ENCODE measurements around the gene CYB561D2. TPM values are rescaled to one million over a fixed set of nuclear protein-coding genes. Genes with fewer than 3 reads are reported as not detected.

The CYB561D2 gene, protein sequence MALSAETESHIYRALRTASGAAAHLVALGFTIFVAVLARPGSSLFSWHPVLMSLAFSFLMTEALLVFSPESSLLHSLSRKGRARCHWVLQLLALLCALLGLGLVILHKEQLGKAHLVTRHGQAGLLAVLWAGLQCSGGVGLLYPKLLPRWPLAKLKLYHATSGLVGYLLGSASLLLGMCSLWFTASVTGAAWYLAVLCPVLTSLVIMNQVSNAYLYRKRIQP
- total RNA-seq, result 10 to 100 TPM; 13.9 to 22.0 (median 18.2) TPM

DNA sequence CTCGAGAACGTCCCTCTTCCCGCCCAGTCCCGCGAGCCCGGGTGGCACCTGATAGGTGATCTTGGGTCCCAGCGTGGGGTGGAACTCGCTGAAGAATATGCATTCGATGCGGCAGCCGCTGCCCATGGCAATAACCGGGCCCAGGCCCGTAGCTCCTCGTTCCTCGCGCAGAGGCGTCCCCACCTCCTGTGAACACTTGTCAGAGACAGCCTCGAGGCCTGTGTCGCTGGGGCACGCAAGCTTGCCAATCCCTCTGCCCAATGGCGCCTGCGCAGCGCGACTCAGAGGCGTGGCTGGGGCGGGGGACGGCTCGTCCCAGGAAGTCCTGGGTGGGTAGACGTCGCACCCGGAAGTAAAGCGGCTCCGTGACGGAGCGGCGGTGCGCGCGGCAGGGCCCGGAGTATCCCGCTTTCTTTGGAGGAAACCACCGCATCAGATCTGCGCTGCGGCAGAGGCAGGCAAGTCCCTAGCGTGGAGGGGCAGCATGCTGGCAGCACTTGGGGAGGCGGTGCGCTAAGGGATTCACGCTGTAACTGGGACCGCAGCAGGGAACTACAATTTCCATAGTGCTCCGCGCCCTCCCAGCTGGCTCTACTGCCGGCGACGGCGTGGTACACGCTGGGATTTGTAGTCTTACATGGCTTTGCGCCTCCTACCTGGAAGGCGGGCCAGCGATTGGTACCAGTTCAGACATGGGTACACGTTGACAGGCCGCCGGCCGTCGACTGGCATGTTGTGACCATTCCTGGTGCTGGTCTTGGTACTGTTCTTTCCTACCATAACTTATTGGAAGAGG, at the start of gene CYB561D2, which contains the start of gene NPRL2:
TSS of gene CYB561D2 (plus strand) at position 336 of the 796 bp plus-strand sequence. CDS start 572 bp downstream, outside the sequence.
TSS of gene NPRL2 (minus strand) at position 249 of the 796 bp plus-strand sequence. CDS start at position 126, 123 bp downstream.
- TF ChIP-seq, protein P1, sequence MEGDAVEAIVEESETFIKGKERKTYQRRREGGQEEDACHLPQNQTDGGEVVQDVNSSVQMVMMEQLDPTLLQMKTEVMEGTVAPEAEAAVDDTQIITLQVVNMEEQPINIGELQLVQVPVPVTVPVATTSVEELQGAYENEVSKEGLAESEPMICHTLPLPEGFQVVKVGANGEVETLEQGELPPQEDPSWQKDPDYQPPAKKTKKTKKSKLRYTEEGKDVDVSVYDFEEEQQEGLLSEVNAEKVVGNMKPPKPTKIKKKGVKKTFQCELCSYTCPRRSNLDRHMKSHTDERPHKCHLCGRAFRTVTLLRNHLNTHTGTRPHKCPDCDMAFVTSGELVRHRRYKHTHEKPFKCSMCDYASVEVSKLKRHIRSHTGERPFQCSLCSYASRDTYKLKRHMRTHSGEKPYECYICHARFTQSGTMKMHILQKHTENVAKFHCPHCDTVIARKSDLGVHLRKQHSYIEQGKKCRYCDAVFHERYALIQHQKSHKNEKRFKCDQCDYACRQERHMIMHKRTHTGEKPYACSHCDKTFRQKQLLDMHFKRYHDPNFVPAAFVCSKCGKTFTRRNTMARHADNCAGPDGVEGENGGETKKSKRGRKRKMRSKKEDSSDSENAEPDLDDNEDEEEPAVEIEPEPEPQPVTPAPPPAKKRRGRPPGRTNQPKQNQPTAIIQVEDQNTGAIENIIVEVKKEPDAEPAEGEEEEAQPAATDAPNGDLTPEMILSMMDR (IDR thresholded peaks at IDR 0.05; ENCODE audit: low read depth), result no peak

DNA sequence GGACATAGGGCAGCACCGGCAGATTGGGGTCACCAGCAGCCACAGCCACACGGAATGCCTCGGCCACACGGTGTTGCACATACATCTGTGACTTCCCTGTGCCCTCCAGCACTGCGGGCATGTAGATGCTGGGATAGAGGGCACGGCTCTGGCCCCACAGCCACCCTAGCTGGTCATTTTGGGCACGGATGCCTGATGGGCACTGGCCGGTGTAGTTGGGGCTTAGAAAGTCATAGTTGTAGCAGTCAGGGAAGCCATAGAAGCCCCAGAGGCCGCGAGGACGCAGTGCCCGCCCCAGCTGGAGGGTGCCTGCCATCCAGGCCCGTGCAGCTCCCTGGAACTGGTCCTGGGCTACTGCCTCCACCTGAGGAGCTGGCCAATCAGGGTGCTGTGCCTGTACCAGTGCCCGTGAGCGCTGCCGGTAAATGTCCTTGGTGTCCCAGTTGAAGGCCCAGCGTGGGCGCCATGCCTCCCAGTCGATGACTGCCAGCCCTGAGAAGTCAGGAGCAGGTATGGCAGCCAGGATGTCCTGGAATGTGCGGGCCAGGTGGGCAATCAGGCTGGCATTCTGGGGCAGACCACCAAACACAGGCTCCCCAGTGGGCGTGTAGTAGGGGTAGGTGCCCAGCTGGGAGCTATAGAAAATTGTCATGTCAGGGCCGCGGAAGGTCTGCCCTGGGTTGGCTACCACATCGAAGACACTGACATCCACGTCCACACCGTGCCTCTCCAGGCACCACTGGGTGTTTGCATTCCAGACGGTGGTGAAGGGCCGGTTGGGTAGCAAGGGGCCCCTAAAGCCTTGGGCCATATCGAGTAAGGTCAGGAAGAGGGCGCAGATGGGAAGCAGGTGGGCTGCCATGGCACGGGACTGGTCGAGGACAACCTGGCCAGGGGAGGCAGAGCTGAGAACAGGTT, 48.3 kb upstream of the CYB561D2 start:
- TF ChIP-seq, protein P1 (IDR thresholded peaks at IDR 0.05; ENCODE audit: low read depth), result no peak

DNA sequence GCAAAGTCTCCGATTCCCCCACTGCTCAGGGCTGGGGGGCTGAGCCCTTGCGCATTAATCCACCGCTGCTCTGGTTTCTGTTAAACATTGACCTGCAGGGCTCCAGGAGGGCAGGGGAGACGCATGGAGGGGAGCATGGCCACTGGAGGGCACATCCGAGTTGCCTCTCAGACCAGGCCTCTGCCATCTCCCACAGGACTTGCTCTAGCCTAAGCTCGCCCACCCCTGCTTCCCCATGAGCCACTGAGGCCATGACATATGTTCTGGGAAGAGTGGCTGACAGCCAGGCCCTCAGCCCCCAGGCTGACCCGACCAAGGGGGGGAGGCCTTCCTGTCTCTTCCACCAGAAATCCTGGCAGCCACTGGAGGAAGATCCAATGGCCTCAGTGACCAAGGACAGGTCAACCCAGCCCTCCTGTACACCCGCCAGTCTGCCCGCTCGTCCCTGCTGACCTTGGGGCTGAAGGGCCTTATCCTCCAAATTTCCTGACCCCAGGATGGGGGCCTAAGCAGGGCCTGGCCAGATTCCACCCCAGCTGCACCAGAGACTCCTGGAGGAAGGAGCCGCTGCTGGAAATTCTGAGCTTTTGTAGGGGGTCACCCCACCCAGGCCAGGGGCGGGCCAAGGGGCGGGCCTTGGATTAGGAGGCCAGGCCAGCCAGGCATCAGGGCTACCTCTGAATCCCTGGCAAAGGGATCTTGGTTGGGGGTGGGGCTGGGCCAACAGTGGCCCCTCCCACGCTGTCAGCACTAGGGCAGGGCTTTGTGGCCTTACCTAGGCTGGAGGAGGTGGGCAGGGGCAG, 47.4 kb upstream of the CYB561D2 start, which contains the start of gene HYAL1:
TSS of gene HYAL1 (minus strand) at position 562 of the 803 bp plus-strand sequence. CDS start 618 bp downstream, outside the sequence.
- TF ChIP-seq, protein P1 (IDR thresholded peaks at IDR 0.05; ENCODE audit: low read depth), result no peak

DNA sequence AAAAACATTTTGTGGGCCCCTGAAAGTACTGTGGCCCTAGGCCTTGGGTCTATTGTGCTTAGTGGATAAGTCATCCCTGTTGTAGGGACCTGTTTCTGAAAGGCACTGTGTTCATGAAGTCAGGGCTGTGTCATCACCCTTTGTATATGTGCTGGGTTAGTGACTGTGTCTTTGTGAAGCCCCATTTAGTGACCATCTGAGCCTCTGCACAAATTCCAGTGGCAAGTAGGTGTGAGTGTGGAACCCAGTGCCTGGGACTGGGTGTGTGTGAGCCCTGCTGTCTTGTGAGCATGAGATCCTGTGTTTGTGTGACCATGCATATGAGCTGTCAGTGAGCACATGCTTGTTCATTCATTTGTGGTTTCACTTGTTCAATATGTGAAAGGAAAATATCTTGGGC, 46.1 kb upstream of the CYB561D2 start:
- TF ChIP-seq, protein P1 (IDR thresholded peaks at IDR 0.05; ENCODE audit: low read depth), result no peak

DNA sequence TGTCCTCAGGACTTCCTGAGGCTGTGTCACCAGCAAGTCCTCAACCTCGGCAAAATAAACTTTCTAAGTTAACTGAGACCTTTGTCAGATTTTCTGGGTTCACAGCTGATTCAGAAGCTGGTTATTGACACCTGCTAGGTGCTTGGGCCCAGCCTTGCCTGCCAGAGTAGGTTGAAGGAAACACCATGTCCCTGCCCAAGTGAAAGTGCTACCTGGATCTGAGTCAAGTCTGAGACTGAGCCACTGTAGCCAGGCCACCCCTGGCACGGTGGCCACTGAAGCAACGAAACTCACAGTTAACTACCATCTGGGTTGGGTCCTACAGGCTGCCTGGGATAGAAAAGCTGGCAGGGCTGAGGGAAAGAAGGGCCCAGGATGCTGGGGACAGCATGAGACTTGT, 36.3 kb upstream of the CYB561D2 start:
- TF ChIP-seq, protein P1 (IDR thresholded peaks at IDR 0.05; ENCODE audit: low read depth), result no peak

DNA sequence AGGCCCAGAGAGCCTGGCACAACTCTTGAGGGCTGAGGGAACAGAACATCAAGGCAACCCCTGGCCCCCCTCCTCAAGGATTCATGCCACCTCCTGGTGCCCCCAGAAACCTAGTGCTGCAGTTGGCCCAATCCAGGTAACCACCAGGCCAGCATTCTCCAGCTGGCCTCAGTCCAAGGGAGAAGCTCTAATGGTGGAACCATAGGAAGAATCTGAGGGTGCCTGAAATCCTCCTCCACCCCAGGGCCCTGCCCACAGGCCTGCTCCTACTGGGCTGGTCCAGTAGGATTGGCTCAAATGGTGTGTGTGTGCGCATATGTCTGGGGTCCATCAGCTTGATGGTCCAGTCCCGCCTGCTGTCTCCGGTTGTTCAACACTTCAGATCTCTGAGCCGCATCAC, 35.8 kb upstream of the CYB561D2 start:
- TF ChIP-seq, protein P1 (IDR thresholded peaks at IDR 0.05; ENCODE audit: low read depth), result no peak

Measured in subcutaneous adipose tissue (tissue), 4 donors.